Gastrocnemius medialis (tissue), 4 donors: Measurements from ENCODE around the gene DRC7. TPM values are rescaled to one million over a fixed set of nuclear protein-coding genes. Genes with fewer than 3 reads are reported as not detected.

Source experiments
- ATAC-seq, 2 donors: fragments of 150-250 bp; one replicate each; pipeline ENCODE4 v1.9.1; 2016
- DNase-seq, 2 donors: peaks; one replicate each; pipeline ENCODE4 v3.0.0-alpha.2; 2019
- H3K27ac ChIP-seq, 4 donors: fragments of 200-600 bp; sonication (generic); 1 replicate in 1 of 4; 2 replicates in 3 of 4; pipeline ENCODE4 v1.5.1; 2016 to 2018; ENCODE audit warnings: mild to moderate bottlenecking in 2 of 4, moderate library complexity in 1 of 4
- H3K27me3 ChIP-seq, 3 donors: fragments of 200-600 bp; sonication (generic) in 2 of 3; 1 replicate in 1 of 3; 2 replicates in 2 of 3; pipeline versions ENCODE4 v1.5.1 to v1.6.0; 2016 to 2019; ENCODE audit warnings: mild to moderate bottlenecking in 1 of 3, moderate library complexity in 1 of 3
- H3K36me3 ChIP-seq, 2 donors: fragments of 200-600 bp; sonication (generic) in 1 of 2; one replicate each; pipeline ENCODE4 v1.5.1; 2017 to 2018
- H3K4me1 ChIP-seq, 2 donors: fragments of 200-600 bp; sonication (generic) in 1 of 2; one replicate each; pipeline ENCODE4 v1.5.1; 2016 to 2017; ENCODE audit warnings: mild to moderate bottlenecking in 2 of 2
- H3K4me3 ChIP-seq, 4 donors: fragments of 200-600 bp; sonication (generic) in 3 of 4; 1 replicate in 1 of 4; 2 replicates in 3 of 4; pipeline ENCODE4 v1.5.1; 2016 to 2019; ENCODE audit warnings: mild to moderate bottlenecking in 2 of 4
- H3K9me3 ChIP-seq, 3 donors: fragments of 200-600 bp; sonication (generic) in 2 of 3; 1 replicate in 1 of 3; 2 replicates in 2 of 3; pipeline ENCODE4 v1.5.1; 2016 to 2019
- POLR2A ChIP-seq, 2 donors: fragments of 450-650 bp; IDR thresholded peaks; one replicate each; pipeline ENCODE4 v1.6.1; 2017; ENCODE audit warnings: antibody characterized with exemption in 2 of 2, mild to moderate bottlenecking in 2 of 2, moderate library complexity in 2 of 2
- in situ Hi-C, 4 donors: fragments of 200-750 bp; cut with MboI; loops; one replicate each; pipeline versions ENCODE4 v1.15.0 to v1.8.0; 2017; ENCODE audit warnings: low sequenced_read_pairs in 4 of 4
- intact Hi-C: fragments of 100-400 bp; cut with DNase I; formaldehyde crosslinking; loops from one replicate; pipeline ENCODE4 v1.15.1; 2023; ENCODE audit warnings: low total_unique reads
- total RNA-seq, 4 donors: library from RNA; depleted of rRNA; stranded (reverse); fragments of >200 nt; gene quantifications; one replicate each; pipeline versions ENCODE4 v1.1.0 to v1.2.3, GENCODE V29; 2016
- TF ChIP-seq, protein P1 (sequence below), 5 experiments: fragments of 450-650 bp in 3 of 5; fragments of 200-600 bp in 2 of 5; sonication (generic) in 2 of 5; IDR thresholded peaks in 4 of 5; conservative IDR thresholded peaks in 1 of 5; 1 replicate in 4 of 5; 2 replicates in 1 of 5; pipeline ENCODE4 v1.5.1; 2016 to 2019; ENCODE audit warnings: antibody characterized with exemption in 5 of 5, mild to moderate bottlenecking in 3 of 5, moderate library complexity in 3 of 5

The DRC7 gene
- total RNA-seq, 4 donors from 2014 or later, result not detected

DNA sequence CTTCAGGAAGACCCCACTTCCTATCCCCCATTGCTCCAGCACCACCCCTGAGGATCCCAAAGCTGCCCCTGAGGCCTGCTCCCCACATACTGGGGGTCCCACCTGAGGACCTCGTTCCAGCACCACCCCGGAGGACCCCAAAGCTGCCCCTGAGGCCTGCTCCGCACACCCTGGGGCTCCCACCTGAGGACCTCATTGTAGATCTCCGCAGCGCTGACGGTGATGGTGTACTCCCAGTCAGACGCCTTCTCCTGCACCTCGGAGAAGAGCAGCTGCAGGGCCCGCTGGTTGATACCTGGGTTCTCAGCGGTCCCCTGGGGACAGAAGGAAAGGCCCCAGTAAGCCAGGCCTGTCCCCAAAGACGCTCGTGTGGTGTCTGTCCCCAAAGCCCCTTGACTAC is 67.4 kb downstream of the DRC7 start:
- no peaks in the 10 kb centered on the region for H3K9me3 ChIP-seq
- H3K27me3 ChIP-seq, result no peaks in the 10 kb centered on the region
- H3K4me3 ChIP-seq, result no peak overlapping the region
- no peak overlapping the region for H3K27ac ChIP-seq
- ATAC-seq, result no peak
- in situ Hi-C loops (loop anchor here in 1 of 4 donors (25.0 kb wide), 1 partner anchor 250 kb away; the partner anchor contains the start of genes USB1 and ZNF319), intact Hi-C loops (no loop called here)
- no peak for DNase-seq
- no peaks in the 10 kb centered on the region for H3K36me3 ChIP-seq
- TF ChIP-seq, protein P1, sequence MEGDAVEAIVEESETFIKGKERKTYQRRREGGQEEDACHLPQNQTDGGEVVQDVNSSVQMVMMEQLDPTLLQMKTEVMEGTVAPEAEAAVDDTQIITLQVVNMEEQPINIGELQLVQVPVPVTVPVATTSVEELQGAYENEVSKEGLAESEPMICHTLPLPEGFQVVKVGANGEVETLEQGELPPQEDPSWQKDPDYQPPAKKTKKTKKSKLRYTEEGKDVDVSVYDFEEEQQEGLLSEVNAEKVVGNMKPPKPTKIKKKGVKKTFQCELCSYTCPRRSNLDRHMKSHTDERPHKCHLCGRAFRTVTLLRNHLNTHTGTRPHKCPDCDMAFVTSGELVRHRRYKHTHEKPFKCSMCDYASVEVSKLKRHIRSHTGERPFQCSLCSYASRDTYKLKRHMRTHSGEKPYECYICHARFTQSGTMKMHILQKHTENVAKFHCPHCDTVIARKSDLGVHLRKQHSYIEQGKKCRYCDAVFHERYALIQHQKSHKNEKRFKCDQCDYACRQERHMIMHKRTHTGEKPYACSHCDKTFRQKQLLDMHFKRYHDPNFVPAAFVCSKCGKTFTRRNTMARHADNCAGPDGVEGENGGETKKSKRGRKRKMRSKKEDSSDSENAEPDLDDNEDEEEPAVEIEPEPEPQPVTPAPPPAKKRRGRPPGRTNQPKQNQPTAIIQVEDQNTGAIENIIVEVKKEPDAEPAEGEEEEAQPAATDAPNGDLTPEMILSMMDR (IDR thresholded peaks at IDR 0.05 in 4 of 5, conservative IDR thresholded peaks at IDR 0.05 in 1 of 5), result no peak
- TF ChIP-seq POLR2A (IDR thresholded peaks at IDR 0.05), result no peak
- H3K4me1 ChIP-seq, result no peaks in the 10 kb centered on the region

DNA sequence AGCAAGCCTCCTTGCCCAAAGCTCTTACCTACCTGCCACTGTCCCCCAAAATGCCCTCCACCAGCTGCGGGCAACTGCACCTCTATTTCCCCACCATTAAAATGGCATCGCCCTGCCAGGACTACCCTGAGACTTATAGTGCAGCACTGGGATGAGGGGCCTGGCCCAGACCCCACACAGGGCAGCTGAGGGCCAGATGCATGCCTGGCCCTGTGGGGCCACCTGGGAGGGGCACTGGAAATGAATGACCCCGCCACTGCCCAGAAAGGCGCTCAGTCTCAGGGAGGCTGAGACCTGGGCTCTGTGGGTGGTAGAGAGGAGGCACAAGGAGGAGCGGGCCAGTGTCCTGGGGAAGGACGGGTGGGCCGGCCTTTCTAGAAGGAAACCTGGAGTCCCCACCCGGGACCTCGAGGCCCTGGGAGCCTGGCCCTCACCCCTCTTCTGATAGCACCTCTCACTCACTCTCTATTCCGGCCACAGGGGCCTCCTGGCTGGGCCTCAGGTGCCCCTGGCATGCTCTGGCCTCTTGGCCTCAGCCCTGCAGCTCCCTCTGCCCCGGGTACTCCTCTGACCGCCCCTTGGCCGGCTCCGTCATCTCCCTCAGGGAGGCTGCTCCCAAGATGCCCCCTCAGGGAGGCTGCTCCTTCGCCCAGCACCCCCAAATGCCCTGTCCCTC is 67.9 kb downstream of the DRC7 start:
- ATAC-seq (no peak), DNase-seq (no peak)
- H3K4me3 ChIP-seq, result no peak overlapping the region
- no peaks in the 10 kb centered on the region for H3K4me1 ChIP-seq
- in situ Hi-C loops, result loop anchor here in 1 of 4 donors (25.0 kb wide), 1 partner anchor 250 kb away; the partner anchor contains the start of genes USB1 and ZNF319
- H3K9me3 ChIP-seq, result no peaks in the 10 kb centered on the region
- TF ChIP-seq, protein P1 (IDR thresholded peaks at IDR 0.05 in 4 of 5, conservative IDR thresholded peaks at IDR 0.05 in 1 of 5), result no peak
- TF ChIP-seq POLR2A (IDR thresholded peaks at IDR 0.05), result no peak
- intact Hi-C loops, result no loop called here
- H3K36me3 ChIP-seq, result no peaks in the 10 kb centered on the region
- H3K27ac ChIP-seq, result no peak overlapping the region
- H3K27me3 ChIP-seq, result no peaks in the 10 kb centered on the region

- TF ChIP-seq, protein P1 (IDR thresholded peaks at IDR 0.05 in 4 of 5, conservative IDR thresholded peaks at IDR 0.05 in 1 of 5), result no peak
- TF ChIP-seq POLR2A (IDR thresholded peaks at IDR 0.05), result no peak
- DNase-seq (no peak), ATAC-seq (no peak)
- Histone ChIP-seq H3K4me1 (no peaks in the 10 kb centered on the region), H3K27me3 (no peaks in the 10 kb centered on the region), H3K9me3 (no peaks in the 10 kb centered on the region), H3K4me3 (no peak overlapping the region), H3K36me3 (no peaks in the 10 kb centered on the region), H3K27ac (no peak overlapping the region)
- intact Hi-C loops (no loop called here), in situ Hi-C loops (loop anchor here in 1 of 4 donors (25.0 kb wide), 1 partner anchor 249 kb away; the partner anchor contains the start of genes USB1 and ZNF319)
These were observed 68.8 kb downstream of the DRC7 start for GRCh38 chr16:57763285-57764005.

DNA sequence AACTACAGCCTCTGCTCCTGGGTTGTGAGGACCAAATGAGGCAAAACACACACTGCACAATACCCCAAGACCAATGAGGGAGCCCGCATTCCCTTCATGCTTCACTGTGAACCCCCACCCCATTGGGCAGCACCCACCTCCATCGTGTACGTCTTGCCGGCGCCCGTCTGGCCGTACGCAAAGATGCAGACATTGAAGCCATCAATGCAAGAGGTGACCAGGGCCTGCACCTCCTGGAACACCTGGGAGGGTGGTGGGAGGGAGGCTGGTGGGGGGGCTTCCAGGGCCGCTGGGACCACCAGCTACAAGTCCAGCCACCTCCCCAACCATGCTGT is 69.4 kb downstream of the DRC7 start:
- Histone ChIP-seq H3K27me3 (no peaks in the 10 kb centered on the region), H3K27ac (no peak overlapping the region), H3K4me1 (no peaks in the 10 kb centered on the region), H3K4me3 (no peak overlapping the region), H3K36me3 (no peaks in the 10 kb centered on the region), H3K9me3 (no peaks in the 10 kb centered on the region)
- ATAC-seq, result no peak
- no peak for TF ChIP-seq POLR2A (IDR thresholded peaks at IDR 0.05)
- TF ChIP-seq, protein P1 (IDR thresholded peaks at IDR 0.05 in 4 of 5, conservative IDR thresholded peaks at IDR 0.05 in 1 of 5), result no peak
- in situ Hi-C loops (loop anchor here in 1 of 4 donors (25.0 kb wide), 1 partner anchor 248 kb away; the partner anchor contains the start of genes USB1 and ZNF319), intact Hi-C loops (no loop called here)
- no peak for DNase-seq
